ENCODE results near the gene SAMD11. TPM values are rescaled to one million over a fixed set of nuclear protein-coding genes. Genes with fewer than 3 reads are reported as not detected.

The SAMD11 gene
- total RNA-seq, 1 donor from 2014 or later = 1.5 TPM

GRCh38 chr1:903305-903704 is 20.4 kb upstream of the SAMD11 start:
- intact Hi-C loops (cut with DNase I) = no loop called here
- ATAC-seq (ENCODE audit: poor library complexity) (no peak), DNase-seq (no peak)

- ATAC-seq (ENCODE audit: poor library complexity) (peak; percentile 6), DNase-seq (peak; percentile 39)
- intact Hi-C loops (cut with DNase I) = no loop called here
These were observed 19.9 kb upstream of the SAMD11 start for GRCh38 chr1:903721-904271.

DNA sequence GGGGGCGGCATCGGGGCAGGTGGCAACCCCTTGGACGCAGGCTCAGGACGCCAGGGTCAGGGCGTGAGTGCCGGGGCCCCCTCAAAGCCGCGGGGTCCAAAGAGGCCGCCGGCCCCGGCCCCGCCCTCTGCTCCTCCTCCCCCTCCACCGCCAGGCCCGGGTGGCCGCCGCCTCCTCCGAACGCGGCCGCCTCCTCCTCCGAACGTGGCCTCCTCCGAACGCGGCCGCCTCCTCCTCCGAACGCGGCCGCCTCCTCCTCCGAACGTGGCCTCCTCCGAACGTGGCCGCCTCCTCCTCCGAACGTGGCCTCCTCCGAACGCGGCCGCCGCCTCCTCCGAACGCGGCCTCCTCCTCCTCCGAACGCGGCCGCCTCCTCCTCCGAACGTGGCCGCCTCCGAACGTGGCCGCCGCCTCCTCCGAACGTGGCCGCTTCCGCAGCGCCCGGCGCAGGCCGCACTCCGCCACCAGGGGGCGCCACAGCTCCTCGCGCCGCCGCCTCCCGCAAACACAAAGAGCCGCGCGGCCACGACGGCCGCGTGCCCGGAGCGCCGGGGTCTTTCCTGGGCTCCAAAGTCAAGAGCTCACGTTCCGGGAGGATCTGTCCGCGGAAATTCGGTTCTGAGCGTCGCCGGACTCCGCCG is 19.3 kb upstream of the SAMD11 start:
- intact Hi-C loops (cut with DNase I) = no loop called here
- peak; percentile 90 for DNase-seq
- ATAC-seq (ENCODE audit: poor library complexity) = peak; percentile 95

DNA sequence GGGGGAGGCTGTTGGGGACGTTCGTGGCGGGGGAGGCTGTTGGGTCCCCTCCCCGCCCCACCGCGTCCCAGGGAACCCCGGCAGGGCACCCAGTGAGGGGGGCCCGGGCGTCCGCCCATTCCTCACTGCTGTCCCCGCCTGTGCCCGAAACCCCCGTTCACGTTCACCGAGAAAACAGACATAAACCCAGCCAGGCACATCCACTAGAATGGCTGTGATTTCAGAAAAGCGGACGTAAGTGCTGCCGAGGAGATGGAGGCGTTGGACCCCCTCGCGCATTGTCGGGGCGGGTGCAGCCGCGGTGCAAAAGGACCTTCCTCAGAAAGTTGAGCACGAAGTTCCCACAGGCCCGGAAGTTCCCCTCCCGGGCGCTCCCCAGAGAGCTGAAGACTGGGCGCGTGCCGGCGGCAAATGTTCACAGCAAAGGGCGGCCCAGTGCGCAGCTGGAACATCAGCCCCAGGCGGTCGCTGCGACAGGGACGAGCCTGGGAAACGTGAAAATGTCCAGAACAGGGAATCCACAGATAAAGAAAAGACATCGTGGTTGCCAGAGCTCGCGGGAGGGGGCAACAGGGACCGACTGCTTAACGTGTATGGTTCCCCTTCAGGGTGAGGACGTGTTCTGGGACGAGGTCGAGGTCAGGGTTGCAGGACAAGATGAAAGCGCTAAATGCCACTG is 18.5 kb upstream of the SAMD11 start:
- intact Hi-C loops (cut with DNase I) = no loop called here
- peak; percentile 64 for ATAC-seq (ENCODE audit: poor library complexity)
- peak; percentile 77 for DNase-seq

DNA sequence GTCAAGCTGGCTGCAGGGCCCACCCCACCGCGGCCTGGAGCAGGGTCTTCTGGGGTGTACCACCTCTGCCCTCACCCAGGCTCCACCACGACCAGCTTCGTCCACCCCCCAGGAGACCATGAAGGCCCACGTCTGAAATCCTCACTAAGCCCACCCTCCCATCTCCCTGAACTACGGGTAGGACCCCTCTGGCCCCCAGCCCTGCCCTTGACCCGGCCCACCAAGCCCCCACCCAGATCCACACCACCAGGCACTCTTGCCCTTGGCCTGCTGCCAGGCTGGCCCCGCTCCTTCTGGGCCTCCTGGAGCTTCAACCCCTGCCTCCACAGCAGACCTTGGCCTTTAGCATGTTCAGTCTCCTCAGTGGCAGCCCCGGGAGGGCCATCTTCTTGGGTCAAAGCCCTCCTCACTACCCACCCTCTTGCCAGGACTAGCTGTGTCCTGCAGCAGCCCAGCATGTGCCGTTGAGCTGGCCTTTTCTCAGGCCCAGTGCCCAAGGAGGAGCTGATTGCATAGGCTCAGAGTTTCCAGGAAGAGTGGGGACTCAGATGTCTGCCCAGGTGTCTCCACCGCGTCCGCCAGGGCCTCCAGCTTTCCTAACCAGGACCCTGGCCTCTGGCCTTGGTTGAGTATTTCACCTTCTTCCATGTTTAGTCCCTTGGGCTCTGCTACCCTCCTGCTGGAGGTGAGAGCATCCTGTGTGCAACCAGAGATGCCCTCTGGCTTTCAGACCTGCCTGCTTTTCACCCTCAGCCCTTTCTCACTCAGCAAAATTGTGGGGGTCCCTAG is 17.7 kb upstream of the SAMD11 start:
- DNase-seq (peak; percentile 44), ATAC-seq (ENCODE audit: poor library complexity) (no peak)
- intact Hi-C loops (cut with DNase I) = no loop called here

DNA sequence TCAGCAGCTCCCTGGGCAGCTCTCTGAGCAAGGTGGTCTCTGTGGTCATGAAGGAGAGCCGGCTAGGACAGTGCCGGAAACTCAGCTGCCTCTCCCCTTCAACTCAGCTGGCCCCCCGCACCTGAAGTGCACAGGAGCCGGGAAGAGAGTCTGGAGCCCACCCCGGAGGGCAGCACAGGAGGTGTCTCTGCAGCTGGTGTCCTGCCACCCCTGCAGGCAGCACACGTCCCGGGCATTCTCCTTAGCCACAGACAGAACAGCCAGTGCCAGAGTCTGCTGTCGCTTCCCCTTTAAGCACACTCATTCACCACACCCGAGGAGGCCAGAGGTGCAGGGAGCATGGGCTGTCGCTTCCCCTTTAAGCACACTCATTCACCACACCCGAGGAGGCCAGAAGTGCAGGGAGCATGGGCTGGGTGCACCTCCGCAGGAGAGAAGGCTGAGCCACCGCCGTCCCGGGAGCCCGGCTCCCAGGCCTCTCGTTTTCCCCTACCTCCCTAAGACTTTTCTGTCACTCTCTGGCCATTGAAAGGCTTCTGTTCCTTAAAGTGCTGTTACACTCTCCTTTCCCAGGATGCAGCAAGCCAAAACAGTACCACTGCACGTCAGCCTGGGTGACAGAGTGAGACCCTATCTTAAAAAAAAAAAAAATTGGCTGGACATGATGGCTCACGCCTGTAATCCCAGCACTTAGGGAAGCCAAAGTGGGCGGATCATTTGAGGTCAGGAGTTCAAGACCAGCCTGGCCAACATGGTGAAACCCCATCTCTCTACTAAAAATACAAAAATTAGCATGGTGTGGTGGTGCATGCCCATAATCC is 16.9 kb upstream of the SAMD11 start:
- intact Hi-C loops (cut with DNase I) = no loop called here
- peak; percentile 17 for ATAC-seq (ENCODE audit: poor library complexity)
- DNase-seq = peak; percentile 47

- peak; percentile 23 for DNase-seq
- intact Hi-C loops (cut with DNase I) = no loop called here
- ATAC-seq (ENCODE audit: poor library complexity) = no peak
These were observed 15.9 kb upstream of the SAMD11 start for GRCh38 chr1:907611-908451.

DNA sequence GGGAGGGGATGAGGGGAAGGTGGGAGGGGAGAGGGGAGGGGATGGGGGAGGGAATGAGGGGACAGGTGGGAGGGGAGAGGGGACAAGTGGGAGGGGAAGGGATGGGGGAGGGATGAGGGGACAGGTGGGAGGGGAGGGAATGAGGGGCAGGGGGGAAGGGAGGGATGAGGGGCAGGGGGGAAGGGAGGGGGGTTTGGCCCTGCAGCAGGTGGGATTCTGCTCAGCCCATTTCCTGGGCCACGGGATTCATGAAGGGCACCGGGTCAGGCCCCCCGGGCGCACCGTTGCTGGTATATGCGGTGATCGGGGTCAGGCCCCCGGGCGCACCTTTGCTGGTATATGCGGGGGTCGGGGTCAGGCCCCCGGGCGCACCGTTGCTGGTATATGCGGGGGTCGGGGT is 15.1 kb upstream of the SAMD11 start:
- no peak for DNase-seq
- intact Hi-C loops (cut with DNase I) = no loop called here
- ATAC-seq (ENCODE audit: poor library complexity) = no peak

DNA sequence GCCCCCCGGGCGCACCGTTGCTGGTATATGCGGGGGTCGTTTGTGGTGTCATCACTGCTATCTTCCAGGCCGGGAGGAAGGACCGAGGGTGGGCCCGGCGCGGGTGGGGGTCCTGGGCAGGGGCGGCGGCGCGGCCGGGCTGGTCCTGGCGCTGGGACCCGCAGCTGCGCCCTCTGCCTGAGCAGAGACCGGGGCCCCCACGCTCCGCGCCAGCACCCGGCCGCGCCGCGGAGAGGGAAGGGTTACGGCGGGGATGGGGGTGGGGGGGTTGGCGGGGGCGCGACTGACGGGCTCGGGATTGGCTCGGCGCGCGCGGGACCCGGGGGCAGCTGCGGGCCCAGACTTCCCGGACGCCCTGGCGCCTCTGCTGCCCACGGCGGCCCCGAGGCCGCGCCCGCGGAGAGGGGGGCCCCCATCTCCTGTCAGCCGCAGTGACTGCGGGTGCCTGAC is 13.8 kb upstream of the SAMD11 start:
- intact Hi-C loops (cut with DNase I) = no loop called here
- ATAC-seq (ENCODE audit: poor library complexity) (no peak), DNase-seq (peak; percentile 22)

GRCh38 chr1:910311-910880 is 13.3 kb upstream of the SAMD11 start:
- ATAC-seq (ENCODE audit: poor library complexity) (no peak), DNase-seq (peak; percentile 39)
- intact Hi-C loops (cut with DNase I) = no loop called here

DNA sequence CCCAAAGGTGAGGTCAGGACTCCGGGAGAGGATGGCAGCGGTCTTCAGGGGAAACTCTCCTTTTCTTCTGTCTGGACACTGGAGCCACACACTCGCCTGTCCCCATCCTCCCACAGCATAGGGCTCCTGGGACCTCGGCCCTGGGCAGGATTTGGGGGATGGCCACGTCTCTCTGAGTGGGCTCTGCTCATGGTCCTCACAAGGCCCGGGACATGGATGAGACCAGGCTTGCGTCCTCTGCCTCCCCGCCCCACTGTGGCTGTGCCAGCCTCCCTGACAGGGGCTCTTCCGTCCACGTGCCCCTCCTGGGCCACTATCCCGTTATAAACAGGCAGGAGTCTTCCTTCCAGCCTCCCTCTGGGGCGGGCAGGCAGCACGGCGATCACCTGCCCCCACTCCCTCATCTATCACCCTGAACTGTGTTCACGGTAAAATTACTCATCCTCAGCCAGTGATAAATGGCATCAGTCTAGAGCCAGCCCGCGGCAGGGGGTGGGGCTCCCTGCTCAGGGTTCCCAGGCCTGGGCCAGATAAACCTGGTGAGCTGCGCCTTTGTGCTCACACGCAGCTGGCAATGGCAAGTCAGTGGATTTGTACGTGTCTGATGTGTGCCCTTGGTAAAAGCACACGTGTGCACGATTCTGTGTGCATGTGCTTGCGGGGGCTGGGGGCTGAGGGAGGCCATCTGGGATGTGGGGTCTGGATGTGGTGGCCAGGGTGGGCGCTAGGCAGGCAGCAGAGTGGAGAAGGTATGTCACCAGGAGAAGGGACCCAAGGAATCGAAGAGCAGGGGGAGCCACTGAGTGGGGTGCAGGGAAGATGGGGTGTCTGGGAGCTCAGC is 12.6 kb upstream of the SAMD11 start:
- intact Hi-C loops (cut with DNase I) = no loop called here
- no peak for ATAC-seq (ENCODE audit: poor library complexity)
- DNase-seq = peak; percentile 33

GRCh38 chr1:911875-912739 is 11.6 kb upstream of the SAMD11 start:
- intact Hi-C loops (cut with DNase I) = no loop called here
- ATAC-seq (ENCODE audit: poor library complexity) = no peak
- no peak for DNase-seq

DNA sequence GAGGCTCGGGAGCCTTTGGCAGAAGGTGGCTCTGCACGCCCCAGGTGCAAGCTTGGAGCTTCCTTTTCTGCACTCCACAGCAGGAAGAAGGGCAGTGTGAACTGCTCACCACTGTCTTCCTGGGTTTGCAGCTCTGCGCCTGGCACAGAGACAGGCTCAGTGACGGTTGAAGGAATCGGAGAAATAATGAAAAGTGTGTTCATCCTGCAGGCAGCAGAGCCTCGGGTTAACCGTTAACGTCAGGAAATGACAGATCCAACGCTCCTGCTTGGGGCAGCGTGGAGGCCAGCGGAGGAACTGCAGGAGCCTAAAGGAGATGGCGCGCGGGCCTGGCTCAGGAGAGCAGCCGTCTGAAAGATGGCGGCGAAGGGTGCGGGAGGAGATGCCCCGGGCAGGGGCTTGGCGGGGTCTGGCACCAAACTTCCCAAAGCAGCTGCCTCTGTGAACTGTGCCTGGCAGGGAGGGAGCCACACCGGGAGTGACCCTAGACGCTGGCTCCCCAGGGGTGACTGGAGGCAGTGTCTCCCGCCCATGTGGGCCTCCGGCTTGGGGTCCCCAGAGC is 10.9 kb upstream of the SAMD11 start:
- DNase-seq (peak; percentile 37), ATAC-seq (ENCODE audit: poor library complexity) (no peak)
- intact Hi-C loops (cut with DNase I) = no loop called here

GRCh38 chr1:913491-914130 is 10.1 kb upstream of the SAMD11 start:
- peak; percentile 19 for DNase-seq
- ATAC-seq (ENCODE audit: poor library complexity) = no peak
- intact Hi-C loops (cut with DNase I) = no loop called here

Data from Right ventricle myocardium superior (tissue), 1 donor.